GM21526 (cell line): ENCODE measurements around the gene CTU2.
A peak's percentile ranks its signal among the peaks of the same experiment; 100 is the strongest.

Experiments
- ATAC-seq: cut with Tn5 transposase; IDR thresholded peaks from one replicate; pipeline ENCODE4 v1.9.1; 2021; ENCODE audit warnings: moderate library complexity; ENCODE audit not compliant: unreplicated experiment, low FRiP score

The CTU2 gene

GRCh38 chr16:88695753-88696152, 10.6 kb upstream of the CTU2 start:
- ATAC-seq: no peak

- ATAC-seq: no peak
Observed at GRCh38 chr16:88696441-88696840, 9.9 kb upstream of the CTU2 start.

- no peak for ATAC-seq
Observed at GRCh38 chr16:88697116-88697830, 9.0 kb upstream of the CTU2 start.

- no peak for ATAC-seq
Observed at GRCh38 chr16:88697831-88698615, 8.3 kb upstream of the CTU2 start.

GRCh38 chr16:88698646-88699045, 7.7 kb upstream of the CTU2 start:
- no peak for ATAC-seq

GRCh38 chr16:88699180-88699579, 7.1 kb upstream of the CTU2 start:
- ATAC-seq: no peak

- no peak for ATAC-seq
Observed at GRCh38 chr16:88700322-88700635, 6.0 kb upstream of the CTU2 start.

- ATAC-seq: peak; percentile 46
Observed at GRCh38 chr16:88700636-88701482, 5.4 kb upstream of the CTU2 start.

- no peak for ATAC-seq
Observed at GRCh38 chr16:88701581-88702370, 4.5 kb upstream of the CTU2 start.

GRCh38 chr16:88702371-88703210, 3.7 kb upstream of the CTU2 start:
- no peak for ATAC-seq

GRCh38 chr16:88703486-88704309, 2.6 kb upstream of the CTU2 start:
- ATAC-seq: no peak

- ATAC-seq: no peak
Observed at GRCh38 chr16:88705076-88705684, 1.1 kb upstream of the CTU2 start.

- peak; percentile 9 for ATAC-seq
Observed at GRCh38 chr16:88705801-88706228, 488 bp upstream of the CTU2 start.

GRCh38 chr16:88706965-88707826, 893 bp downstream of the CTU2 start:
- no peak for ATAC-seq

GRCh38 chr16:88710556-88710955, 4.3 kb downstream of the CTU2 start:
- ATAC-seq: no peak

- ATAC-seq: no peak
Observed at GRCh38 chr16:88711750-88712340, 5.5 kb downstream of the CTU2 start.

- ATAC-seq: no peak
Observed at GRCh38 chr16:88712362-88712979, 6.2 kb downstream of the CTU2 start.
